Pons (tissue), 1 donor: ENCODE results near the gene MAML3.

Source experiments
- DNase-seq: peaks from one replicate; pipeline ENCODE4 v3.0.0-alpha.2; 2016; ENCODE audit warnings: low spot score

MAML3 gene

GRCh38 chr4:140126261-140126660, 27.7 kb downstream of the MAML3 start:
- no peak for DNase-seq

GRCh38 chr4:140125374-140125773, 28.6 kb downstream of the MAML3 start:
- no peak for DNase-seq

GRCh38 chr4:140123666-140124377, 30.2 kb downstream of the MAML3 start:
- no peak for DNase-seq

GRCh38 chr4:140122891-140123290, 31.1 kb downstream of the MAML3 start:
- no peak for DNase-seq

GRCh38 chr4:140121646-140122045, 32.3 kb downstream of the MAML3 start:
- no peak for DNase-seq

- no peak for DNase-seq
Observed at GRCh38 chr4:140118931-140119640, 34.9 kb downstream of the MAML3 start.

GRCh38 chr4:140117947-140118346, 36.0 kb downstream of the MAML3 start:
- DNase-seq: no peak

- no peak for DNase-seq
Observed at GRCh38 chr4:140116442-140117104, 37.4 kb downstream of the MAML3 start.

GRCh38 chr4:140115140-140115539, 38.8 kb downstream of the MAML3 start:
- no peak for DNase-seq

- no peak for DNase-seq
Observed at GRCh38 chr4:140113653-140114052, 40.3 kb downstream of the MAML3 start.

- no peak for DNase-seq
Observed at GRCh38 chr4:140112576-140112975, 41.4 kb downstream of the MAML3 start.

GRCh38 chr4:140111256-140111655, 42.7 kb downstream of the MAML3 start:
- no peak for DNase-seq

- no peak for DNase-seq
Observed at GRCh38 chr4:140110542-140111215, 43.3 kb downstream of the MAML3 start.

GRCh38 chr4:140109737-140110136, 44.2 kb downstream of the MAML3 start:
- DNase-seq: no peak

- no peak for DNase-seq
Observed at GRCh38 chr4:140109292-140109691, 44.7 kb downstream of the MAML3 start.

- DNase-seq: no peak
Observed at GRCh38 chr4:140108713-140109230, 45.2 kb downstream of the MAML3 start.

GRCh38 chr4:140108243-140108642, 45.7 kb downstream of the MAML3 start:
- no peak for DNase-seq

- DNase-seq: no peak
Observed at GRCh38 chr4:140106289-140106844, 47.6 kb downstream of the MAML3 start.

- DNase-seq: no peak
Observed at GRCh38 chr4:140105436-140105835, 48.5 kb downstream of the MAML3 start.

- DNase-seq: no peak
Observed at GRCh38 chr4:140103676-140104075, 50.3 kb downstream of the MAML3 start.

- no peak for DNase-seq
Observed at GRCh38 chr4:140102421-140102820, 51.6 kb downstream of the MAML3 start.

- DNase-seq: no peak
Observed at GRCh38 chr4:140100771-140101170, 53.2 kb downstream of the MAML3 start.
